NK-92 treated with Interleukin-12 subunit alpha and Interleukin-12 subunit beta, amount 100 ng/mL, for 24 hours (cell line): ENCODE measurements around the gene SBSN.

Experiments
- DNase-seq: peaks from one replicate; lab custom pipeline; 2025; lab: John Stamatoyannopoulos, UW

SBSN gene

GRCh38 chr19:35474104-35474503 lies 54.0 kb downstream of the SBSN start:
- DNase-seq = no peak
